ENCODE results near the gene BLID. TPM values are rescaled to one million over a fixed set of nuclear protein-coding genes. Genes with fewer than 3 reads are reported as not detected.

Gene BLID
- total and polyA plus RNA-seq, 2 experiments from 2014 or later: 2.9 to 4.1 TPM

DNA sequence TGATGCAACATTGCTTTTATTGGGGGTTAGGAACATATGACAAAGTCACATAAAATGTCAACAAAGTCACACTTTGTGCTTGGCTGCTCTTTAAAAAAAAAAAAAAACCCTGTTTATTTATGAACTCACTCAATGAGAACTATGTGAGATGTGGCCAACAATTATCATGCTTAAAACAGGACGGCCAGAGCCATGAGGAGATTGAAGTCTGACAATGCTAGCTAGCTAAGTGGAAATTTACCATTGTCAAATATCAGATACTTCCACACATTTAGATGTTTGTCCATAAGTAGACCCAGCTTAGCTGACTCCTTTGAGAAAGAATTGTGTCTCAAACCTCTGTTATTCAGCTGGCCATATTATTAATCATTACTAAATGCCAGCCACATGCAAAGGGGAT is 26.9 kb downstream of the BLID start:
- Histone ChIP-seq H3K4me2 (ENCODE audit: unreplicated experiment) (peak overlapping the region; percentile 100), H3K9me3 (ENCODE audit: low read depth) (no peaks in the 10 kb centered on the region), H3K4me3 (no peak overlapping the region), H4K20me1 (ENCODE audit: insufficient read depth) (peaks cover 3% of the 10 kb centered on the region; the same call in 1 of the 2 replicates), H3K27ac (peak overlapping the region; percentile 93), H3K36me3 (ENCODE audit: low read depth) (peaks cover 74% of the 10 kb centered on the region), H3K4me1 (ENCODE audit: insufficient read depth) (peaks cover 87% of the 10 kb centered on the region), H2AFZ (no peak overlapping the region), H3F3A (ENCODE audit: insufficient read depth) (peaks cover 97% of the 10 kb centered on the region), H3K9me2 (ENCODE audit: insufficient read depth) (no peaks in the 10 kb centered on the region), H3K79me2 (ENCODE audit: insufficient read depth) (peaks cover 74% of the 10 kb centered on the region), H3K9ac (peak overlapping the region; percentile 54), H3K27me3 (replicated peaks; ENCODE audit: insufficient read depth) (no peaks in the 10 kb centered on the region)
- peak; percentile 53 for DNase-seq
- TF ChIP-seq EZH2phosphoT487 (IDR thresholded peaks at IDR 0.05; ENCODE audit: insufficient read depth, low read depth): no peak
- no peak for TF ChIP-seq EZH2 (IDR thresholded peaks at IDR 0.05; ENCODE audit: insufficient read depth, poor library complexity, severe bottlenecking)
- 10 to 17% methylated on average over 1 of the region's 1 CpG for WGBS, 2 experiments (ENCODE audit: low coverage in 1 of 2, low lambda C conversion rate in 2 of 2, missing lambda C conversion rate in 2 of 2)
- in situ Hi-C loops (cut with MboI): no loop called here

DNA sequence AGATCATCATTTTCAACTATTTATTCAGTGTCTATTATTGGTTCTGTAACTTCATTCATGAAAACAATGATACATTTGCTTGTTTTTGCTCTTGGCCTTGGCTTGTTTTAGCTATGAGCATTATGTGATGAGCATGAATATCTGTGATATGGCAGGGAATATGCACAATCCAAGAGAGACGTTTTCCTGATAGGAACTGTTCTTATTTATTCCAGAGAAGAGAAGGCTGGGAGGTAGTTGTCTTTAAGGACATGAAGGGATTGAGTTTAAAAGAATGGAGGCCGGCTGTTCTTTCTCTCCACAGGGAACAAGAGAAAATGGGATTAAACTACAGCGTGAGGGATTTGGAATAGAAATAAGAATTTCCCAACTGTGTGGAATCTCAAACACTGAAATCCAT is 30.3 kb downstream of the BLID start:
- WGBS, 2 experiments (ENCODE audit: low coverage in 1 of 2, low lambda C conversion rate in 2 of 2, missing lambda C conversion rate in 2 of 2): 0 to 2% methylated on average over 3 of the region's 3 CpGs
- Histone ChIP-seq H4K20me1 (ENCODE audit: insufficient read depth) (no peaks in the 10 kb centered on the region; the same call in 1 of the 2 replicates), H3F3A (ENCODE audit: insufficient read depth) (peaks cover 97% of the 10 kb centered on the region), H3K27me3 (replicated peaks; ENCODE audit: insufficient read depth) (no peaks in the 10 kb centered on the region), H3K4me1 (ENCODE audit: insufficient read depth) (peaks cover 71% of the 10 kb centered on the region), H3K9ac (peak overlapping the region; percentile 35), H3K79me2 (ENCODE audit: insufficient read depth) (peaks cover 40% of the 10 kb centered on the region), H3K36me3 (ENCODE audit: low read depth) (peaks cover 41% of the 10 kb centered on the region), H3K4me2 (ENCODE audit: unreplicated experiment) (peak overlapping the region; percentile 26), H3K27ac (peak overlapping the region; percentile 93), H3K9me3 (ENCODE audit: low read depth) (no peaks in the 10 kb centered on the region), H2AFZ (no peak overlapping the region), H3K4me3 (peak overlapping the region; percentile 2; the same call in 1 of the 2 replicates), H3K9me2 (ENCODE audit: insufficient read depth) (no peaks in the 10 kb centered on the region)
- DNase-seq: peak; percentile 44
- in situ Hi-C loops (cut with MboI): no loop called here
- no peak for TF ChIP-seq EZH2 (IDR thresholded peaks at IDR 0.05; ENCODE audit: insufficient read depth, poor library complexity, severe bottlenecking)
- TF ChIP-seq EZH2phosphoT487 (IDR thresholded peaks at IDR 0.05; ENCODE audit: insufficient read depth, low read depth): no peak

DNA sequence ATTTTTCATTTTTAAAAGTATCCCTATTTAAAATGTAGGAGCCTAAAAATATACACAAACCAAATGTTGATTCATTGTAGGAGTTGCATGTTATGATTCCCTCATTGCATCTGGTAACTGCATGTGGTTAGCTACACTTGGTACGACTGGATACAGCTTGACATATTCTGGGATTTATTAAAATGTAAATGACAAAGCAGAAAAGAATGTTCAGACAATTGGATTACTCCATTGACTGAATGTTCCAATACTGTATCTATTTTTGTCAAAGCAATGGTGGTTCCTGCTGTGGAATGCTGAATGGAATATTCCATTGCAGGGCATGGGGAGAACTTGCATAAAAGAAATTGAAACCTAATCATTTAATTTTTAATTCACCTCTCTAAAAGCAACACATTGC is 30.8 kb downstream of the BLID start:
- H3K36me3 ChIP-seq (ENCODE audit: low read depth): peaks cover 37% of the 10 kb centered on the region
- peak overlapping the region; percentile 26 for H3K4me2 ChIP-seq (ENCODE audit: unreplicated experiment)
- H3K27me3 ChIP-seq (replicated peaks; ENCODE audit: insufficient read depth): no peaks in the 10 kb centered on the region
- peak overlapping the region; percentile 35 for H3K9ac ChIP-seq
- H3F3A ChIP-seq (ENCODE audit: insufficient read depth): peaks cover 97% of the 10 kb centered on the region
- peak overlapping the region; percentile 2; the same call in 1 of the 2 replicates for H3K4me3 ChIP-seq
- TF ChIP-seq EZH2 (IDR thresholded peaks at IDR 0.05; ENCODE audit: insufficient read depth, poor library complexity, severe bottlenecking) (no peak), EZH2phosphoT487 (IDR thresholded peaks at IDR 0.05; ENCODE audit: insufficient read depth, low read depth) (no peak)
- peaks cover 70% of the 10 kb centered on the region for H3K4me1 ChIP-seq (ENCODE audit: insufficient read depth)
- no peaks in the 10 kb centered on the region for H3K9me3 ChIP-seq (ENCODE audit: low read depth)
- no peaks in the 10 kb centered on the region for H3K9me2 ChIP-seq (ENCODE audit: insufficient read depth)
- no peak overlapping the region for H2AFZ ChIP-seq
- 2 to 3% methylated on average over 1 of the region's 1 CpG for WGBS, 2 experiments (ENCODE audit: low coverage in 1 of 2, low lambda C conversion rate in 2 of 2, missing lambda C conversion rate in 2 of 2)
- peaks cover 39% of the 10 kb centered on the region for H3K79me2 ChIP-seq (ENCODE audit: insufficient read depth)
- no peaks in the 10 kb centered on the region for H4K20me1 ChIP-seq (ENCODE audit: insufficient read depth)
- peak overlapping the region; percentile 93 for H3K27ac ChIP-seq
- in situ Hi-C loops (cut with MboI): no loop called here
- peak; percentile 89 for DNase-seq

DNA sequence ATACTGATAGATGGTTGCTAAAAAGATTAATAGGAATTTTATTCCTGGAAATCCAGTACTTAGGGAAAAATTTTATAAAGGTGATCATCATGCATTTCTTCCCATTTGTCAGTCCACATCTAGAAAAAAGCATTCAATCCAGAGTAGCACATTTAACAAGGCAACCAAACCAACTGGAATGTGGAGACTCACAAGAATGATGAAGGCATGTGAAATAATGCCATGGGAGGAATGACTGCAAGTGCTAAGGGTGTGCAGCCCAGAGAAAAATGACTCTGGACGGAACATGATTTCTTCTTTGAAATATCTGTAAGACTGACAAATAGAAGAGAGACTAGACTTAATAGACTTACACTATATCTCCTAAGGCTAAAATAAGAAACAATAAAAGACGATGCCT is 33.8 kb downstream of the BLID start:
- Histone ChIP-seq H3K9me2 (ENCODE audit: insufficient read depth) (no peaks in the 10 kb centered on the region), H3K4me1 (ENCODE audit: insufficient read depth) (peaks cover 61% of the 10 kb centered on the region), H2AFZ (no peak overlapping the region), H3K36me3 (ENCODE audit: low read depth) (peaks cover 31% of the 10 kb centered on the region; the same call in 1 of the 2 replicates), H3K4me3 (no peak overlapping the region), H4K20me1 (ENCODE audit: insufficient read depth) (no peaks in the 10 kb centered on the region), H3F3A (ENCODE audit: insufficient read depth) (peaks cover 95% of the 10 kb centered on the region), H3K4me2 (ENCODE audit: unreplicated experiment) (no peak overlapping the region), H3K27me3 (replicated peaks; ENCODE audit: insufficient read depth) (no peaks in the 10 kb centered on the region), H3K9me3 (ENCODE audit: low read depth) (no peaks in the 10 kb centered on the region), H3K27ac (peak overlapping the region; percentile 93), H3K9ac (no peak overlapping the region), H3K79me2 (ENCODE audit: insufficient read depth) (peaks cover 29% of the 10 kb centered on the region)
- in situ Hi-C loops (cut with MboI): no loop called here
- 92 to 95% methylated on average over 2 of the region's 2 CpGs for WGBS, 2 experiments (ENCODE audit: low coverage in 1 of 2, low lambda C conversion rate in 2 of 2, missing lambda C conversion rate in 2 of 2)
- TF ChIP-seq EZH2 (IDR thresholded peaks at IDR 0.05; ENCODE audit: insufficient read depth, poor library complexity, severe bottlenecking) (no peak), EZH2phosphoT487 (IDR thresholded peaks at IDR 0.05; ENCODE audit: insufficient read depth, low read depth) (no peak)
- peak; percentile 62 for DNase-seq

DNA sequence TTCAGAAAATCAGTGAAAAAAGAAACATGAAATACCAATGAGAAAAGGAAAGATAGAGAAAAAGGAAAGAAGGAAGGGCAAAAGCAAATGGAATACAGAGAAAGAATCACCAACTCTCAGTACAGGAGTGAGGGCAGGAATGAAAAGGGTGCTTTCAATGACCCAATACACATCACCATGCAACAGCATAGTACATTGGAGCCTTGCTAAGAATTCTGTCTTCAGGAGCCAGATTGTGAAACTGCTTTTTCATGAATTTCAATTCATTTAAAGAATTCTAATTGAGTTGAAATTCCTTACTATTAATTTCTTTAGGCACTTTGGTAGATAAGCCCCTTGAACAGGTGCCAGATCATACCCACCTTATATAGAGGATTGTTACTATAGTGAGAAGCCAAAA is 34.9 kb downstream of the BLID start:
- Histone ChIP-seq H3K9ac (no peak overlapping the region), H3K9me3 (ENCODE audit: low read depth) (no peaks in the 10 kb centered on the region), H3K9me2 (ENCODE audit: insufficient read depth) (no peaks in the 10 kb centered on the region), H2AFZ (no peak overlapping the region), H3K4me3 (no peak overlapping the region), H3K4me2 (ENCODE audit: unreplicated experiment) (no peak overlapping the region), H3K36me3 (ENCODE audit: low read depth) (peaks cover 30% of the 10 kb centered on the region; the same call in 1 of the 2 replicates), H4K20me1 (ENCODE audit: insufficient read depth) (no peaks in the 10 kb centered on the region), H3F3A (ENCODE audit: insufficient read depth) (peaks cover 96% of the 10 kb centered on the region), H3K79me2 (ENCODE audit: insufficient read depth) (peaks cover 24% of the 10 kb centered on the region; the same call in 1 of the 2 replicates), H3K27ac (peak overlapping the region; percentile 93), H3K4me1 (ENCODE audit: insufficient read depth) (peaks cover 57% of the 10 kb centered on the region), H3K27me3 (replicated peaks; ENCODE audit: insufficient read depth) (no peaks in the 10 kb centered on the region)
- in situ Hi-C loops (cut with MboI): no loop called here
- peak; percentile 60 for DNase-seq
- TF ChIP-seq EZH2phosphoT487 (IDR thresholded peaks at IDR 0.05; ENCODE audit: insufficient read depth, low read depth): no peak

All from GM23248 (cell line).